ENCODE results near the gene NACC2.

GRCh38 chr9:136090768-136091581 lies 4.1 kb downstream of the NACC2 start:
- TF ChIP-seq CTCF (IDR thresholded peaks at IDR 0.05) = no peak
- TF ChIP-seq POLR2A (IDR thresholded peaks at IDR 0.05) = no peak

Data from ovary (tissue), 3 donors.